H1 (cell line): ENCODE results near the gene IL20RB. TPM values are rescaled to one million over a fixed set of nuclear protein-coding genes. Genes with fewer than 3 reads are reported as not detected.

Experiments used
- CTCF ChIA-PET: fragments of 300-600 bp; sonication (Branson Sonifier 250); formaldehyde crosslinking; loops from one replicate; lab custom pipeline; 2021; ENCODE audit not compliant: partially characterized antibody; lab: Charles Lee
- POLR2A ChIA-PET: fragments of 300-600 bp; sonication (Branson Sonifier 250); formaldehyde crosslinking; loops from one replicate; lab custom pipeline; 2021; ENCODE audit warnings: inconsistent platforms; ENCODE audit not compliant: partially characterized antibody; lab: Charles Lee
- DNase-seq, 2 experiments: peaks; one replicate each; pipeline versions ENCODE4 v3.0.0 to v3.0.0-alpha.2; 2010 to 2022; ENCODE audit warnings: low spot score in 2 of 2, low read depth in 1 of 2, mixed read lengths in 1 of 2
- FAIRE-seq: peaks from 2 replicates; lab custom pipeline; 2011; peaks lifted over from hg19 to GRCh38; lab: Jason Lieb, UNC
- H2AFZ ChIP-seq: 2 replicates; pipeline ENCODE4 v1.8.1; 2012; ENCODE audit warnings: low read length, inconsistent platforms
- H2AK5ac ChIP-seq: 2 replicates; pipeline ENCODE4 v1.6.1; 2013; ENCODE audit warnings: low read depth, low read length
- H2BK120ac ChIP-seq: replicated peaks from 2 replicates; pipeline ENCODE3; 2013; ENCODE audit warnings: low read depth, low read length, inconsistent platforms
- H2BK12ac ChIP-seq: 2 replicates; pipeline ENCODE4 v1.6.1; 2013; ENCODE audit warnings: low read depth, low read length
- H2BK15ac ChIP-seq: 2 replicates; pipeline ENCODE4 v1.6.1; 2013; ENCODE audit warnings: low read length
- H2BK20ac ChIP-seq: 2 replicates; pipeline ENCODE4 v1.6.1; 2013; ENCODE audit warnings: low read length
- H2BK5ac ChIP-seq: 2 replicates; pipeline ENCODE4 v1.6.1; 2013; ENCODE audit warnings: low read depth, low read length
- H3K14ac ChIP-seq: 2 replicates; pipeline ENCODE4 v1.6.1; 2013; ENCODE audit warnings: inconsistent platforms; ENCODE audit not compliant: insufficient read length
- H3K18ac ChIP-seq: 2 replicates; pipeline ENCODE4 v1.6.1; 2013; ENCODE audit warnings: low read length; ENCODE audit errors: extremely low read depth
- H3K23ac ChIP-seq: 2 replicates; pipeline ENCODE4 v1.6.1; 2013; ENCODE audit warnings: inconsistent platforms; ENCODE audit not compliant: insufficient read length
- H3K23me2 ChIP-seq: 2 replicates; pipeline ENCODE4 v1.6.1; 2013; ENCODE audit warnings: low read depth, low read length
- H3K27ac ChIP-seq: 2 replicates; pipeline ENCODE4 v1.6.1; 2011; ENCODE audit warnings: low read depth, low read length, inconsistent platforms
- H3K27me3 ChIP-seq, 4 experiments: replicated peaks in 1 of 4; 1 replicate in 1 of 4; 2 replicates in 3 of 4; pipeline versions ENCODE4 v1.6.1 to v1.8.1; 2011 to 2013; ENCODE audit warnings: low read length in 3 of 4, mild to moderate bottlenecking in 3 of 4, inconsistent platforms in 2 of 4, mixed read lengths in 2 of 4, moderate library complexity in 1 of 4; ENCODE audit not compliant: control insufficient read depth in 3 of 4, insufficient read depth in 3 of 4; ENCODE audit errors: extremely low read depth in 1 of 4
- H3K36me3 ChIP-seq, 4 experiments: 2 replicates each; pipeline versions ENCODE4 v1.6.1 to v1.8.1; 2011 to 2013; ENCODE audit warnings: mild to moderate bottlenecking in 4 of 4, low read length in 3 of 4, moderate library complexity in 2 of 4, control low read depth in 1 of 4, inconsistent platforms in 1 of 4; ENCODE audit not compliant: insufficient read depth in 4 of 4, control insufficient read depth in 2 of 4
- H3K4ac ChIP-seq: replicated peaks from 2 replicates; pipeline ENCODE3; 2013; ENCODE audit warnings: low read length, low read depth, mixed read lengths, inconsistent platforms; ENCODE audit not compliant: insufficient read length
- H3K4me1 ChIP-seq, 4 experiments: replicated peaks in 1 of 4; 1 replicate in 1 of 4; 2 replicates in 3 of 4; pipeline versions ENCODE4 v1.6.1 to v1.8.1; 2011 to 2013; ENCODE audit warnings: low read length in 3 of 4, inconsistent platforms in 2 of 4, mixed read lengths in 1 of 4; ENCODE audit not compliant: insufficient read depth in 4 of 4, control insufficient read depth in 3 of 4
- H3K4me2 ChIP-seq, 2 experiments: 2 replicates each; pipeline versions ENCODE4 v1.6.1 to v1.8.1; 2011 to 2013; ENCODE audit warnings: low read depth in 2 of 2, low read length in 2 of 2, control low read depth in 1 of 2, inconsistent platforms in 1 of 2, mild to moderate bottlenecking in 1 of 2; ENCODE audit not compliant: insufficient read depth in 1 of 2
- H3K4me3 ChIP-seq, 4 experiments: fragments of 200-600, 300-600 bp in 1 of 4; sonication (generic), shearing (Covaris generic), sonication (Bioruptor Twin) in 1 of 4; 2 replicates each; pipeline versions ENCODE4 v1.5.1 to v1.8.1; 2011 to 2016; ENCODE audit warnings: low read length in 4 of 4, low read depth in 3 of 4, control low read depth in 2 of 4, inconsistent platforms in 2 of 4, mild to moderate bottlenecking in 2 of 4, mixed read lengths in 1 of 4, moderate library complexity in 1 of 4; ENCODE audit not compliant: insufficient read depth in 2 of 4; ENCODE audit errors: extremely low read depth in 1 of 4
- H3K56ac ChIP-seq: replicated peaks from 2 replicates; pipeline ENCODE3; 2013; ENCODE audit warnings: low read depth, mild to moderate bottlenecking, mixed read lengths, low read length, inconsistent platforms; ENCODE audit not compliant: insufficient read length
- H3K79me1 ChIP-seq: 2 replicates; pipeline ENCODE4 v1.6.1; 2013; ENCODE audit warnings: low read depth, low read length, control low read depth
- H3K79me2 ChIP-seq, 2 experiments: 2 replicates each; pipeline versions ENCODE4 v1.6.1 to v1.8.1; 2012 to 2013; ENCODE audit warnings: low read length in 2 of 2, mild to moderate bottlenecking in 2 of 2, inconsistent platforms in 1 of 2; ENCODE audit not compliant: insufficient read depth in 2 of 2, control insufficient read depth in 1 of 2
- H3K9ac ChIP-seq, 4 experiments: replicated peaks in 1 of 4; 1 replicate in 1 of 4; 2 replicates in 3 of 4; pipeline versions ENCODE4 v1.6.1 to v1.8.1; 2011 to 2013; ENCODE audit warnings: low read depth in 3 of 4, low read length in 3 of 4, control low read depth in 2 of 4, mild to moderate bottlenecking in 2 of 4, moderate library complexity in 2 of 4, inconsistent platforms in 1 of 4; ENCODE audit errors: extremely low read depth in 1 of 4
- H3K9me3 ChIP-seq, 2 experiments: 2 replicates each; pipeline versions ENCODE4 v1.6.1 to v1.8.1; 2012 to 2013; ENCODE audit warnings: mild to moderate bottlenecking in 2 of 2, moderate library complexity in 2 of 2, control low read depth in 1 of 2, inconsistent platforms in 1 of 2, low read depth in 1 of 2, low read length in 1 of 2, mixed read lengths in 1 of 2; ENCODE audit not compliant: insufficient read depth in 2 of 2
- H4K20me1 ChIP-seq, 2 experiments: replicated peaks in 1 of 2; 2 replicates each; pipeline versions ENCODE3 to v1.8.1; 2011 to 2013; ENCODE audit warnings: inconsistent platforms in 2 of 2, low read length in 2 of 2, mild to moderate bottlenecking in 1 of 2; ENCODE audit not compliant: insufficient read depth in 2 of 2, control insufficient read depth in 1 of 2
- H4K5ac ChIP-seq: 2 replicates; pipeline ENCODE4 v1.6.1; 2013; ENCODE audit warnings: low read length, low read depth, mixed read lengths, inconsistent platforms; ENCODE audit not compliant: insufficient read length
- H4K8ac ChIP-seq: 2 replicates; pipeline ENCODE4 v1.8.0; 2013; ENCODE audit warnings: mild to moderate bottlenecking, moderate library complexity, low read length, inconsistent platforms; ENCODE audit not compliant: insufficient read depth; ENCODE audit errors: extremely low read depth
- H4K91ac ChIP-seq: replicated peaks from 2 replicates; pipeline ENCODE3; 2013; ENCODE audit warnings: low read length, mixed read lengths, inconsistent platforms; ENCODE audit not compliant: insufficient read length
- CBX5 ChIP-seq: fragments of 300-800, 300-1000 bp; sonication (generic); IDR thresholded peaks from 2 replicates; pipeline ENCODE4 v1.7.1; 2016; ENCODE audit warnings: antibody characterized with exemption, low read length, low read depth
- CEBPB ChIP-seq: IDR thresholded peaks from 2 replicates; pipeline ENCODE4 v1.6.1; 2012; ENCODE audit warnings: low read depth, low read length
- GABPA ChIP-seq: IDR thresholded peaks from 2 replicates; pipeline ENCODE4 v1.6.1; 2011; ENCODE audit warnings: mild to moderate bottlenecking, low read length, moderate library complexity, borderline replicate concordance; ENCODE audit not compliant: insufficient read depth
- POLR2A ChIP-seq, 2 experiments: IDR thresholded peaks; 1 replicate in 1 of 2; 2 replicates in 1 of 2; pipeline ENCODE4 v1.6.1; 2011; ENCODE audit warnings: low read depth in 2 of 2, low read length in 2 of 2, mild to moderate bottlenecking in 2 of 2; ENCODE audit errors: control extremely low read depth in 1 of 2
- POLR2AphosphoS5 ChIP-seq: IDR thresholded peaks from 2 replicates; pipeline ENCODE4 v1.6.1; 2011; ENCODE audit warnings: low read depth, low read length
- SIRT6 ChIP-seq: IDR thresholded peaks from one replicate; pipeline ENCODE4 v1.7.1; 2012; ENCODE audit warnings: low read length, inconsistent platforms
- SIX5 ChIP-seq: IDR thresholded peaks from 2 replicates; pipeline ENCODE4 v1.6.1; 2011; ENCODE audit warnings: mild to moderate bottlenecking, low read depth, low read length
- WGBS, 2 experiments: shearing (Covaris generic) in 1 of 2; methylation state at CpG; one replicate each; pipeline versions ENCODE4 v1.1.6 to v1.1.7; 2013 to 2015; ENCODE audit warnings: low lambda C conversion rate in 2 of 2, mixed read lengths in 2 of 2, inconsistent platforms in 1 of 2, low coverage in 1 of 2, missing lambda C conversion rate in 1 of 2; ENCODE audit not compliant: insufficient replicate concordance in 2 of 2, insufficient coverage in 1 of 2, insufficient read length in 1 of 2; ENCODE audit errors: extremely low coverage in 1 of 2, missing lambda C conversion rate in 1 of 2; 5-methylcytosine and 5-hydroxymethylcytosine counted together
- polyA plus RNA-seq, 7 experiments: library from polyadenylated mRNA; depleted of rRNA in 3 of 7; stranded (reverse) in 5 of 7; unstranded in 2 of 7; fragments of >200 nt in 5 of 7; fragments of 200-250 nt in 2 of 7; gene quantifications; 1 replicate in 5 of 7; 2 replicates in 1 of 7; 4 replicates in 1 of 7; pipeline versions ENCODE4 v1.2.1 to v1.2.3, GENCODE V29; 2011 to 2013; ENCODE audit warnings: missing spikeins in 2 of 7, mixed read lengths in 2 of 7
- total RNA-seq: library from RNA; stranded (reverse); fragmentation: NEBNext Ultra II Directional; extraction: Animal tissue kit (Norgen Biotek cat#: 25700); gene quantifications from 2 replicates; pipeline ENCODE4 v1.2.1, GENCODE V29; 2021

The IL20RB gene
- total and polyA plus RNA-seq, 2 of the 8 experiments (the other 6 are each of a cell fraction or from before 2014, with no cell fraction given), result 1.6 to 1.8 TPM

- Histone ChIP-seq H3K4me3 (no peak overlapping the region), H3K9me3 (no peaks in the 10 kb centered on the region), H3K18ac (no peak overlapping the region), H3K27me3 (no peaks in the 10 kb centered on the region), H3K23ac (no peak overlapping the region), H2BK5ac (no peak overlapping the region), H4K8ac (no peak overlapping the region), H4K5ac (no peak overlapping the region), H3K23me2 (no peaks in the 10 kb centered on the region), H2AFZ (no peak overlapping the region), H2BK20ac (no peak overlapping the region), H3K14ac (no peak overlapping the region), H3K79me2 (peaks cover 0 to 83% of the 10 kb centered on the region in 2 experiments; a peak in 3 of 4 replicates), H4K20me1 (peaks cover 4 to 7% of the 10 kb centered on the region in 2 experiments), H2BK12ac (no peak overlapping the region), H2AK5ac (no peak overlapping the region), H3K36me3 (no peaks in the 10 kb centered on the region), H4K91ac (no peak overlapping the region), H3K27ac (no peak overlapping the region), H3K79me1 (peaks cover 2% of the 10 kb centered on the region; the same call in 1 of the 2 replicates), H3K4me2 (no peak overlapping the region), H3K4me1 (peaks cover 0 to 2% (median 0%) of the 10 kb centered on the region in 4 experiments; a peak in 1 of 7 replicates), H3K56ac (no peak overlapping the region), H2BK120ac (no peak overlapping the region), H3K9ac (no peak overlapping the region), H2BK15ac (no peak overlapping the region), H3K4ac (no peak overlapping the region)
- 95% methylated on average over 1 of the region's 1 CpG; no CpG with 5 or more reads in 1 of the 2 experiments for WGBS, 2 experiments
- ChIA-PET POLR2A (interaction anchor here (0.6 kb wide), 1 partner anchor 113 kb away, joined by 3 read pairs; no protein-coding TSS in a partner anchor), CTCF (no interaction called here)
- TF ChIP-seq POLR2A (IDR thresholded peaks at IDR 0.05; ENCODE audit: control extremely low read depth in 1 of 2, low read depth in 2 of 2, low read length in 2 of 2), result no peak
- TF ChIP-seq SIRT6, result no peak
- TF ChIP-seq CEBPB, result no peak
- TF ChIP-seq SIX5, result no peak
- no peak for TF ChIP-seq POLR2AphosphoS5
- TF ChIP-seq CBX5, result no peak
- no peak for TF ChIP-seq GABPA
- FAIRE-seq (no peak), DNase-seq (no peak)
Observed at GRCh38 chr3:136919799-136920580, 37.8 kb upstream of the IL20RB start.
